Amniotic stem cell (primary cell): Measurements from ENCODE around the gene OLFML2B.

Experiments
- DNase-seq: peaks from one replicate; lab custom pipeline; 2025; lab: John Stamatoyannopoulos, UW

Gene OLFML2B

GRCh38 chr1:162006081-162006480, 17.6 kb downstream of the OLFML2B start:
- no peak for DNase-seq

DNA sequence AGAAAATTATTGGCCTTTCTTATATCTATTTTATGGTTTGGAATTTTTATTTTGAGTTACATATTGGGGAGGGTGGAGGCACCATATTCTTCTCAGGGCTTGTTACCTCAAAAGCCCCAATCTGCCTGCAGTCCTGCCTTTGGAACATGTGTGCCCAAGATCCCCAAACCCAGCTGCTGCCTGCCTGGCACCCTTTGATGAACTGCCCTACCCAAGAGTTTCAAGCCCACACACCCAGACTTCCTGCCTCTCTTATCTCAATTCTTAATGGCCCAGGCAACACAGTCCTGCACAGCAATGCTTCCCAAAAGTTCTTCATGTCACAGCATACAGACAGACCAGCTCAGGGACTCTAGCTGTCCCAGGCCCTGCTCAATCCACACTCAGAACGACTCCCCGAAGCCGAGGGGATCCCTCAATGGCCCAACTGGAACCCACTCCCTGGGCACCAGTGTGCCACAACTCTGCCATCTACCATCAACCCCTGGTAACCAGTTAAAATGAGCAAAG, 19.2 kb downstream of the OLFML2B start:
- DNase-seq = no peak

GRCh38 chr1:162003830-162004215, 19.8 kb downstream of the OLFML2B start:
- DNase-seq = peak; percentile 83

- peak; percentile 77 for DNase-seq
Measured at GRCh38 chr1:162003061-162003829, 20.4 kb downstream of the OLFML2B start.

GRCh38 chr1:162000053-162000420, 23.6 kb downstream of the OLFML2B start:
- no peak for DNase-seq

DNA sequence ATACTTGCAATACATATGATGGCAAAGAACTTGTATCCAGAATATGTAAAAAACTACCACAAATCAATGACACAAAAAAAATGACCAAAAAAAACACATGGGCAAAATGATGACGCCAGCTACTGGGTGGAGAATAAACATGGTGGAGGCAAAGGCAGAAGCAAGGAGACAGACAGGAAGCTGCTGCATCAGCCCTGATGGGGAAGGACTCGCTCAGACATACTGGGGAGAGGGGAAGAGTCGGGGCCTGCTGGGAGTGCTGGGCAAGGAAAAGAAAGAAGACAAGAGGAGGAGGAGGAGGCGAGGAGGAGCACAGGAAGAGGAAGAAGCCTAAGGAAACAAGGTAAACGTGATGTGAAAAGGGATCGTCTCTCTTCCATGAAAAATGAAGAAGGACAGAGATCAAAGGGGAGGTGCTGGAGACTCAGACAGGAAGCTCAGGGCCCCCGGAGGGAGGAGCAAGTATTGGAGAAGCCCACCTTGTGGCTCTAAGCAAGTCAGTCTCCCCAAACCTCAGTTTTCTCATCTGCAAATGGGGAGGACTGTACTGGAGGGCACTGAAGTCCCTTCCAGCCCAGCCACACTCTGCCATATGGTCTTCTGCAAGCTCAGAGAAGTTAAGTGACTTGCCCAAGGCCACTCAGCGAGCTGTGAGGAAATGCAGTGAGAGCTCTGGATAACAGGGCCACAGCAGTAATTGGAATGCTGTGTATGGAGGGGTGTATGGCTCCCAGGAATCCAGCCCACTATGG, 24.2 kb downstream of the OLFML2B start:
- DNase-seq = no peak

GRCh38 chr1:161998811-161999210, 24.9 kb downstream of the OLFML2B start:
- no peak for DNase-seq

DNA sequence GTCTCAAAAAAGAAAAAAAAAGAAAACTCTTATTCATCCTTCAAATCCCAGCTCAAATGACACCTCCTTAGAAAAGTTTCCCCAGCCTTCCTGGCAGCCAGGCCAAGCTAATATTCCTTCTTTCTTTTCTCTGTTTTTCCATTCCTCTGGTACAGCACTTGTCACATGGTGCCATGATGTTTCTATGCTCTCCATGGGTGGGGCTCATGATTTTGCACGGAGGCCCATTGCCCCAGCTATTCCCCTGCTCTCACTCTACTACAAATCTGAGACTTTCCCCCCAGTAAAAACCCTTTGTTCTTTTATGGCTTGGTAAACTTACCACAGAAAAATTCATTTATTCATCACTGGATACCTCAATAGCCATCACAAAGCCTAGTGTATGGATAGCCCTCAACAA, 26.5 kb downstream of the OLFML2B start:
- DNase-seq = no peak

- peak; percentile 9 for DNase-seq
Measured at GRCh38 chr1:161994175-161994668, 29.4 kb downstream of the OLFML2B start.

- no peak for DNase-seq
Measured at GRCh38 chr1:161993576-161993975, 30.1 kb downstream of the OLFML2B start.

DNA sequence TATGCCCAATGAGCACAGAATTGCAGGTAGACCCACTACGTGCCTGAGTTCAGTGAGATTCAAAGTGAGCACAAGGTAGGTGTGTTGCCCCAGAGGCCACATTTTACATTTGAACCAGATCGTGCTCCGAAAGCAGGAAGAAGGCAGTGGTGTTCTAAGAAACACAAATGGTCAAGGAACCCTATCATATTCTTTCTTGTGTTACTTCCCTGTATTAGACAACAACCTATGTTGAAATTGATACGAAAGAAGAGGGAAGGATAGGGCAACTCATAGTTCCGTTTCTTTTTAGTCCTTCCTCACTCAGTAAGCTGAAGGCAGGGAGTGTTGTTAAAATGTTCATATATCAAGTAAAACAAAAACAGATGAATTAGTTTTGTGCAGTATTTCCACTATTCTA, 33.9 kb downstream of the OLFML2B start:
- DNase-seq = no peak

- DNase-seq = no peak
Measured at GRCh38 chr1:161989108-161989507, 34.6 kb downstream of the OLFML2B start.

DNA sequence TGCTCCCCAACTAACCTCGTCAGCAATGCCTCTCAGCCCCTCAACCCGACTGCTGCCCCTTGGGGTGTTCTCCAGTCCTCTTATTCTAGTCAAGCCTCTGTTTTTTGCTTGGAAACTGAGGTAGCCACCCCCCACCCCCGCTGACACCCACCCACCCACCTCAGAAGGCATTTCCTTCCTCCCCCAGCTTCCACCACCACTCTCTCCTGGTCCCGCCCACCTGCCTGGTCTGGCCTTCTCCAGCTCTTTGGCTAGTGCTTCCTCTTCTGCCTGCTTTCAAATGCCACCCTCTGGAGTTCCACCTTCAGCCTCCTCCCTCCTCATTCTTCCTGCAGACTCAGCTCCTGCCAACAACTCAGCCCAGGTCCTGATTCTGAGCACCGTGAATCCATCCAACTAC, 35.3 kb downstream of the OLFML2B start:
- no peak for DNase-seq

- DNase-seq = no peak
Measured at GRCh38 chr1:161987872-161988271, 35.8 kb downstream of the OLFML2B start.

- DNase-seq = no peak
Measured at GRCh38 chr1:161987303-161987702, 36.4 kb downstream of the OLFML2B start.

DNA sequence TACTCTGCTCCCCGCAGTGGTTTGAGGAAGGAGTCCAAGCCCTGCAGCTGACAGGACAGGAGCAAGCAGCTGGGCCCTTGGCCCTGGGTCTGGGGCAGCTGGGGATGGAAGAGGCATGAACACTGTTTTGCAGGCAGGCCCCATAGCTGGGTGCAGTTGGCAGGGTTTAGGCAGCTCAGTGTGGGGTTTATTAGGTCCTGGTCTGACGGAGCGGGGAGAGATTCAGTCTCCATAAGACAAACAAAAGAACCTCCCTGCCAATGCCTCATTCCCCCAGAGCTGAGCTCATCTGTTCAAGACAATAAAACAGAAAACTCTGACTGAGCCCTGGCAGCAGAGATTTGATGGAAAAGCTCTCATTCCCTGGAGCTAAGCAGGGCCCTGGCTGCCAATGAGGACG, 37.3 kb downstream of the OLFML2B start:
- DNase-seq = no peak

GRCh38 chr1:161985301-161985822, 38.3 kb downstream of the OLFML2B start:
- DNase-seq = no peak

GRCh38 chr1:161983725-161984124, 39.9 kb downstream of the OLFML2B start:
- DNase-seq = no peak

DNA sequence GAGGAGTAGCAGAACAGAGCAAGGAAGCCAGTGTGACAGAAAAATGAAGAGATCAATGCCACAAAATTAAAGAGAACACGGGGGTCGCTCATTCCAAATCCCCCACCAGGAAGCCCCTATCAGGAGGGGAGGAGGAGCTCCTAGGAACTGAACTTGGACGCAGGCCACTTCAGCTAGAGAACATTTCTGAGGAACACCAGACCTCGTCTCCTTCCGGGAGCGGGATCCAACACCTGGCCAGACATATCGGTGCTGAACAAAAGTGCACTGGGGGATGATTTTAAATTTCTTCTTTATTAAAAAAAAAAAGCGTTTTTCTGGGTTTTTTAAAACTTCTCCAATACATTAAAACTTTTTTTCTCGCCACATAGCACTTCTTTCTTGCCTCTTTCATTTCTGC, 40.8 kb downstream of the OLFML2B start:
- no peak for DNase-seq

DNA sequence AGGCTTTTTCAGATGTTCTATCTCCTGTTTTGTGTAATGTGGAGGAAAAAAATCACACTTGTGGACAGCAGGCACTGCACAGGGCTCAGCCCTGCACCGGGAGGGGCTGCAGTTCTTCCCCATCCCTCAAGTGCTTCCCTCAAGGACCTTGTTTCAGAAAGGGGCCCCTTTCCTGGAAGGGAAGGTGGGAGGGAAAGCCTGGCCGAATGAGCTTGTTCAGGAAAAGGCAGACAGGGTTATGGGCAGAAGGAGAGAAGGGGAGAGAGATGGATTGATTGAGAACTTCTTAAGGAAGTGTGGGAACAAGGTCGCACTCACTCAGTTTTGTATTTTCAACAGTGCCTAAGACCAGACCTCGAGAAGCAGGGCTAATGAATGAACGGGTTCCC, 41.2 kb downstream of the OLFML2B start:
- DNase-seq = no peak

- no peak for DNase-seq
Measured at GRCh38 chr1:161981735-161982506, 41.7 kb downstream of the OLFML2B start.

DNA sequence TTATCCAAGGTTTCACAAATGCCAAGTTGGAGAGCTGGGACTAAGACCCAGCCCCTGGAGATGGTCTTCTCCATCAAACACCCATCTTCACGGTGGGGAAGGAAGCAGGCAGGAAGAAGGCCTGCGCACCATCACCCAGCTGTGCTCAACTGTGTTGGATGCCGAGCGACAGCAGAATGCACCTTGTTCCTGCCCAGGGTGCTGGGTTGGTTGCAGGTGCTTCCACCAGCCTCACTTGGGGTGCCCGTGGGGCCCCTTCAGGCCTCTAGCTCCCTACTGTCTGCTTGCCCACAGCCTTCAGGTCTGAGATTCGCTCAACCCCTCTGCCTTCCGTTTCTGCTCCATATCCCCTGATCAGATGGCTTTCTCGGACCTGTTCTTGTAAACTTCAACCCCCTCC, 42.5 kb downstream of the OLFML2B start:
- no peak for DNase-seq
